ENCODE data around the gene KIF9.
"Not testable (repeated sequence)": the region's sequence is repeated elsewhere in the genome, so short reads cannot be mapped to it uniquely, and the experiment has no call there.

KIF9 gene

GRCh38 chr3:47313341-47314055 lies 30.9 kb upstream of the KIF9 start:
- H3K4me3 ChIP-seq (ENCODE audit: extremely low read depth, insufficient read depth, low read length, poor library complexity, severe bottlenecking): no peak overlapping the region
- peaks cover 5% of the 10 kb centered on the region for H3K4me1 ChIP-seq (ENCODE audit: control insufficient read depth, insufficient read depth, low read length, poor library complexity, severe bottlenecking)
- H3K36me3 ChIP-seq (ENCODE audit: control insufficient read depth, insufficient read depth, low read length): peaks cover 3% of the 10 kb centered on the region
- H3K27ac ChIP-seq (ENCODE audit: low read depth, low read length, severe bottlenecking): no peak overlapping the region
- 100% methylated on average over 1 of the region's 1 CpG; no CpG with 5 or more reads in 1 of the 2 experiments for WGBS, 2 experiments (ENCODE audit: insufficient coverage in 2 of 2)
- H3K9me3 ChIP-seq (ENCODE audit: control insufficient read depth, low read length): no peaks in the 10 kb centered on the region

- 92 to 96% methylated on average over 4 of the region's 4 CpGs for WGBS, 2 experiments (ENCODE audit: insufficient coverage in 2 of 2)
- H3K9me3 ChIP-seq (ENCODE audit: control insufficient read depth, low read length): no peaks in the 10 kb centered on the region
- peaks cover 20% of the 10 kb centered on the region for H3K36me3 ChIP-seq (ENCODE audit: control insufficient read depth, insufficient read depth, low read length)
- H3K4me1 ChIP-seq (ENCODE audit: control insufficient read depth, insufficient read depth, low read length, poor library complexity, severe bottlenecking): peaks cover 5% of the 10 kb centered on the region
- H3K27ac ChIP-seq (ENCODE audit: low read depth, low read length, severe bottlenecking): no peak overlapping the region
- no peak overlapping the region for H3K4me3 ChIP-seq (ENCODE audit: extremely low read depth, insufficient read depth, low read length, poor library complexity, severe bottlenecking)
Measured at GRCh38 chr3:47310391-47310790, 27.8 kb upstream of the KIF9 start.

- not testable (repeated sequence) for H3K27ac ChIP-seq (ENCODE audit: low read depth, low read length, severe bottlenecking); H3K4me1 ChIP-seq (ENCODE audit: control insufficient read depth, insufficient read depth, low read length, poor library complexity, severe bottlenecking); H3K4me3 ChIP-seq (ENCODE audit: extremely low read depth, insufficient read depth, low read length, poor library complexity, severe bottlenecking); H3K9me3 ChIP-seq (ENCODE audit: control insufficient read depth, low read length)
- WGBS, 2 experiments (ENCODE audit: insufficient coverage in 2 of 2): 97 to 100% methylated on average over 9 to 23 of the region's 28 CpGs
- peaks cover 20% of the 10 kb centered on the region for H3K36me3 ChIP-seq (ENCODE audit: control insufficient read depth, insufficient read depth, low read length)
Measured at GRCh38 chr3:47309231-47309630, 26.6 kb upstream of the KIF9 start.

- WGBS, 2 experiments (ENCODE audit: insufficient coverage in 2 of 2): no CpG with 5 or more reads among the region's 2 CpGs
- no peak overlapping the region for H3K27ac ChIP-seq (ENCODE audit: low read depth, low read length, severe bottlenecking)
- H3K4me3 ChIP-seq (ENCODE audit: extremely low read depth, insufficient read depth, low read length, poor library complexity, severe bottlenecking): no peak overlapping the region
- H3K9me3 ChIP-seq (ENCODE audit: control insufficient read depth, low read length): no peaks in the 10 kb centered on the region
- H3K4me1 ChIP-seq (ENCODE audit: control insufficient read depth, insufficient read depth, low read length, poor library complexity, severe bottlenecking): no peaks in the 10 kb centered on the region
- peaks cover 46% of the 10 kb centered on the region for H3K36me3 ChIP-seq (ENCODE audit: control insufficient read depth, insufficient read depth, low read length)
Measured at GRCh38 chr3:47306022-47306421, 23.4 kb upstream of the KIF9 start.

GRCh38 chr3:47301456-47301855 lies 18.9 kb upstream of the KIF9 start:
- peaks cover 26% of the 10 kb centered on the region for H3K36me3 ChIP-seq (ENCODE audit: control insufficient read depth, insufficient read depth, low read length)
- no peaks in the 10 kb centered on the region for H3K9me3 ChIP-seq (ENCODE audit: control insufficient read depth, low read length)
- no peak overlapping the region for H3K4me3 ChIP-seq (ENCODE audit: extremely low read depth, insufficient read depth, low read length, poor library complexity, severe bottlenecking)
- no peaks in the 10 kb centered on the region for H3K4me1 ChIP-seq (ENCODE audit: control insufficient read depth, insufficient read depth, low read length, poor library complexity, severe bottlenecking)
- no peak overlapping the region for H3K27ac ChIP-seq (ENCODE audit: low read depth, low read length, severe bottlenecking)

GRCh38 chr3:47299381-47300318 lies 17.1 kb upstream of the KIF9 start:
- H3K27ac ChIP-seq (ENCODE audit: low read depth, low read length, severe bottlenecking): no peak overlapping the region
- no peaks in the 10 kb centered on the region for H3K4me1 ChIP-seq (ENCODE audit: control insufficient read depth, insufficient read depth, low read length, poor library complexity, severe bottlenecking)
- no peak overlapping the region for H3K4me3 ChIP-seq (ENCODE audit: extremely low read depth, insufficient read depth, low read length, poor library complexity, severe bottlenecking)
- no peaks in the 10 kb centered on the region for H3K9me3 ChIP-seq (ENCODE audit: control insufficient read depth, low read length)
- 91 to 100% methylated on average over 5 of the region's 9 CpGs for WGBS, 2 experiments (ENCODE audit: insufficient coverage in 2 of 2)
- H3K36me3 ChIP-seq (ENCODE audit: control insufficient read depth, insufficient read depth, low read length): peaks cover 30% of the 10 kb centered on the region

GRCh38 chr3:47298439-47298838 lies 15.8 kb upstream of the KIF9 start:
- H3K4me1 ChIP-seq (ENCODE audit: control insufficient read depth, insufficient read depth, low read length, poor library complexity, severe bottlenecking): no peaks in the 10 kb centered on the region
- no CpG with 5 or more reads among the region's 3 CpGs for WGBS, 2 experiments (ENCODE audit: insufficient coverage in 2 of 2)
- no peak overlapping the region for H3K27ac ChIP-seq (ENCODE audit: low read depth, low read length, severe bottlenecking)

GRCh38 chr3:47296562-47297302 lies 14.1 kb upstream of the KIF9 start:
- peaks cover 14% of the 10 kb centered on the region for H3K36me3 ChIP-seq (ENCODE audit: control insufficient read depth, insufficient read depth, low read length)
- WGBS, 2 experiments (ENCODE audit: insufficient coverage in 2 of 2): 100% methylated on average over 1 of the region's 2 CpGs; no CpG with 5 or more reads in 1 of the 2 experiments

More at GRCh38 chr3:47298439-47298838, 15.8 kb upstream of the KIF9 start:
- H3K9me3 ChIP-seq (ENCODE audit: control insufficient read depth, low read length): no peaks in the 10 kb centered on the region
- H3K4me3 ChIP-seq (ENCODE audit: extremely low read depth, insufficient read depth, low read length, poor library complexity, severe bottlenecking): no peak overlapping the region
- H3K36me3 ChIP-seq (ENCODE audit: control insufficient read depth, insufficient read depth, low read length): peaks cover 28% of the 10 kb centered on the region

GRCh38 chr3:47295976-47296375 lies 13.4 kb upstream of the KIF9 start:
- Histone ChIP-seq H3K27ac (ENCODE audit: low read depth, low read length, severe bottlenecking) (no peak overlapping the region), H3K4me1 (ENCODE audit: control insufficient read depth, insufficient read depth, low read length, poor library complexity, severe bottlenecking) (no peaks in the 10 kb centered on the region), H3K4me3 (ENCODE audit: extremely low read depth, insufficient read depth, low read length, poor library complexity, severe bottlenecking) (no peak overlapping the region), H3K36me3 (ENCODE audit: control insufficient read depth, insufficient read depth, low read length) (peaks cover 11% of the 10 kb centered on the region), H3K9me3 (ENCODE audit: control insufficient read depth, low read length) (no peaks in the 10 kb centered on the region)
- 88 to 96% methylated on average over 5 to 6 of the region's 6 CpGs for WGBS, 2 experiments (ENCODE audit: insufficient coverage in 2 of 2)

More at GRCh38 chr3:47296562-47297302, 14.1 kb upstream of the KIF9 start:
- H3K4me3 ChIP-seq (ENCODE audit: extremely low read depth, insufficient read depth, low read length, poor library complexity, severe bottlenecking): no peak overlapping the region
- H3K4me1 ChIP-seq (ENCODE audit: control insufficient read depth, insufficient read depth, low read length, poor library complexity, severe bottlenecking): no peaks in the 10 kb centered on the region
- H3K9me3 ChIP-seq (ENCODE audit: control insufficient read depth, low read length): no peaks in the 10 kb centered on the region
- no peak overlapping the region for H3K27ac ChIP-seq (ENCODE audit: low read depth, low read length, severe bottlenecking)

GRCh38 chr3:47295322-47295721 lies 12.7 kb upstream of the KIF9 start:
- WGBS, 2 experiments (ENCODE audit: insufficient coverage in 2 of 2): 90 to 96% methylated on average over 1 to 2 of the region's 2 CpGs
- H3K36me3 ChIP-seq (ENCODE audit: control insufficient read depth, insufficient read depth, low read length): peaks cover 17% of the 10 kb centered on the region

More at GRCh38 chr3:47295322-47295721, 12.7 kb upstream of the KIF9 start:
- Histone ChIP-seq H3K4me3 (ENCODE audit: extremely low read depth, insufficient read depth, low read length, poor library complexity, severe bottlenecking) (no peak overlapping the region), H3K27ac (ENCODE audit: low read depth, low read length, severe bottlenecking) (no peak overlapping the region), H3K4me1 (ENCODE audit: control insufficient read depth, insufficient read depth, low read length, poor library complexity, severe bottlenecking) (no peaks in the 10 kb centered on the region), H3K9me3 (ENCODE audit: control insufficient read depth, low read length) (no peaks in the 10 kb centered on the region)
